GM23338 (cell line): ENCODE results near the gene ACAN.

ENCODE experiments used
- CREB1 ChIP-seq: fragments of 250-450 bp; sonication (Bioruptor Pico); IDR thresholded peaks from 2 replicates; pipeline ENCODE4 v1.5.0; 2020; ENCODE audit warnings: low read depth, mild to moderate bottlenecking, moderate library complexity
- ETS1 ChIP-seq: IDR thresholded peaks from 2 replicates; pipeline ENCODE4 v1.6.1; 2016; ENCODE audit warnings: antibody characterized with exemption
- EZH2 ChIP-seq: fragments of 200-600 bp; sonication (generic); IDR thresholded peaks from one replicate; pipeline ENCODE4 v1.8.0; 2017; ENCODE audit warnings: antibody characterized with exemption, mild to moderate bottlenecking, low read depth; ENCODE audit not compliant: unreplicated experiment
- EZH2phosphoT487 ChIP-seq: fragments of 200-600 bp; sonication (generic); IDR thresholded peaks from one replicate; pipeline ENCODE4 v1.8.1; 2018; ENCODE audit warnings: antibody characterized with exemption; ENCODE audit not compliant: unreplicated experiment
- JUNB ChIP-seq: IDR thresholded peaks from one replicate; pipeline ENCODE4 v1.6.1; 2016; ENCODE audit warnings: antibody characterized with exemption; ENCODE audit not compliant: unreplicated experiment
- NANOG ChIP-seq: IDR thresholded peaks from 2 replicates; pipeline ENCODE4 v1.6.1; 2016; ENCODE audit warnings: antibody characterized with exemption, borderline replicate concordance
- POLR2AphosphoS5 ChIP-seq: IDR thresholded peaks from 2 replicates; pipeline ENCODE4 v1.6.1; 2016; ENCODE audit warnings: antibody characterized with exemption, low read depth
- REST ChIP-seq: IDR thresholded peaks from one replicate; pipeline ENCODE4 v1.6.1; 2018; ENCODE audit warnings: antibody characterized with exemption; ENCODE audit not compliant: unreplicated experiment
- STAT1 ChIP-seq: IDR thresholded peaks from one replicate; pipeline ENCODE4 v1.6.1; 2016; ENCODE audit warnings: antibody characterized with exemption; ENCODE audit not compliant: unreplicated experiment
- ZNF114 ChIP-seq: fragments of 250-450 bp; sonication (Bioruptor Pico); IDR thresholded peaks from 2 replicates; pipeline ENCODE4 v1.5.0; 2020; ENCODE audit warnings: mild to moderate bottlenecking, moderate library complexity
- ZNF331 ChIP-seq: fragments of 250-450 bp; sonication (Bioruptor Pico); IDR thresholded peaks from 2 replicates; pipeline ENCODE4 v1.5.0; 2020; ENCODE audit warnings: low read depth, mild to moderate bottlenecking, moderate library complexity
- TF ChIP-seq, protein P1 (sequence below), 2 experiments: fragments of 200-600 bp in 1 of 2; sonication (generic) in 1 of 2; conservative IDR thresholded peaks; 2 replicates each; pipeline versions ENCODE4 v1.5.1 to v1.6.1; 2016 to 2017; ENCODE audit warnings: antibody characterized with exemption in 2 of 2, low read depth in 2 of 2, mild to moderate bottlenecking in 2 of 2, moderate library complexity in 1 of 2
- TF ChIP-seq, protein P2 (sequence below): fragments of 250-450 bp; sonication (Bioruptor Pico); IDR thresholded peaks from 2 replicates; pipeline ENCODE4 v1.5.0; 2020; ENCODE audit warnings: mild to moderate bottlenecking, moderate library complexity

DNA sequence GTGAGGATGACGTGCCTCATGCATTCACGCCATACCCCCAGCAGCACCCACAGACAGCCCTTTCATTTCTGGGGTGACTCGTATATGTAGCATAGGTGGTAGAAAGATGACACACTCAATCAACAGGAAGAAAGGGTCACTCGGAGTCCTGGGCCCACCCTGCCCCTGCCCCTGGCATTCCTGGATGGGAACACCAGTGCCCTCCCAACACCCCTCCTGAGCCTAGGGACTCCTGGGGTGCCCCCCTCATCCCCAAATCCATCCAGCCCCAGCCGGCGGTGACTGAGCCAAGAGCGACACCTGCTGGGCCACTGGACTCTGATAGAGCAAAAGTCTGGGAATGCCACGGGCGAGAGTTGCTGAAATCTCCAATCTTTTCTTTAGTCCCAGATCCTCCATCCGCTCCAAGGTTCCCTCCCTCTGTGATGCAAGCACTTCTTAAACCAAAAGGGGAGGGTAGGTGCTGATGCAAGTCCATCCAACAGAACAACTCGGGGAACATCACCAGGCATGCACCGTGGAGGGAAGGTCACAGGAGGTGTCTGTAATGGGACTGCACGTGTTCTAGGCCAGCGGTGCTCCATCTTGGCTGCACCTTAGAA lies 31.1 kb downstream of the ACAN start:
- no peak for TF ChIP-seq POLR2AphosphoS5
- TF ChIP-seq, protein P1, sequence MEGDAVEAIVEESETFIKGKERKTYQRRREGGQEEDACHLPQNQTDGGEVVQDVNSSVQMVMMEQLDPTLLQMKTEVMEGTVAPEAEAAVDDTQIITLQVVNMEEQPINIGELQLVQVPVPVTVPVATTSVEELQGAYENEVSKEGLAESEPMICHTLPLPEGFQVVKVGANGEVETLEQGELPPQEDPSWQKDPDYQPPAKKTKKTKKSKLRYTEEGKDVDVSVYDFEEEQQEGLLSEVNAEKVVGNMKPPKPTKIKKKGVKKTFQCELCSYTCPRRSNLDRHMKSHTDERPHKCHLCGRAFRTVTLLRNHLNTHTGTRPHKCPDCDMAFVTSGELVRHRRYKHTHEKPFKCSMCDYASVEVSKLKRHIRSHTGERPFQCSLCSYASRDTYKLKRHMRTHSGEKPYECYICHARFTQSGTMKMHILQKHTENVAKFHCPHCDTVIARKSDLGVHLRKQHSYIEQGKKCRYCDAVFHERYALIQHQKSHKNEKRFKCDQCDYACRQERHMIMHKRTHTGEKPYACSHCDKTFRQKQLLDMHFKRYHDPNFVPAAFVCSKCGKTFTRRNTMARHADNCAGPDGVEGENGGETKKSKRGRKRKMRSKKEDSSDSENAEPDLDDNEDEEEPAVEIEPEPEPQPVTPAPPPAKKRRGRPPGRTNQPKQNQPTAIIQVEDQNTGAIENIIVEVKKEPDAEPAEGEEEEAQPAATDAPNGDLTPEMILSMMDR (conservative IDR thresholded peaks at IDR 0.05; ENCODE audit: low read depth in 2 of 2), result peak; percentile 85 to 88
- TF ChIP-seq EZH2, result no peak
- no peak for TF ChIP-seq EZH2phosphoT487
- TF ChIP-seq, protein P2, sequence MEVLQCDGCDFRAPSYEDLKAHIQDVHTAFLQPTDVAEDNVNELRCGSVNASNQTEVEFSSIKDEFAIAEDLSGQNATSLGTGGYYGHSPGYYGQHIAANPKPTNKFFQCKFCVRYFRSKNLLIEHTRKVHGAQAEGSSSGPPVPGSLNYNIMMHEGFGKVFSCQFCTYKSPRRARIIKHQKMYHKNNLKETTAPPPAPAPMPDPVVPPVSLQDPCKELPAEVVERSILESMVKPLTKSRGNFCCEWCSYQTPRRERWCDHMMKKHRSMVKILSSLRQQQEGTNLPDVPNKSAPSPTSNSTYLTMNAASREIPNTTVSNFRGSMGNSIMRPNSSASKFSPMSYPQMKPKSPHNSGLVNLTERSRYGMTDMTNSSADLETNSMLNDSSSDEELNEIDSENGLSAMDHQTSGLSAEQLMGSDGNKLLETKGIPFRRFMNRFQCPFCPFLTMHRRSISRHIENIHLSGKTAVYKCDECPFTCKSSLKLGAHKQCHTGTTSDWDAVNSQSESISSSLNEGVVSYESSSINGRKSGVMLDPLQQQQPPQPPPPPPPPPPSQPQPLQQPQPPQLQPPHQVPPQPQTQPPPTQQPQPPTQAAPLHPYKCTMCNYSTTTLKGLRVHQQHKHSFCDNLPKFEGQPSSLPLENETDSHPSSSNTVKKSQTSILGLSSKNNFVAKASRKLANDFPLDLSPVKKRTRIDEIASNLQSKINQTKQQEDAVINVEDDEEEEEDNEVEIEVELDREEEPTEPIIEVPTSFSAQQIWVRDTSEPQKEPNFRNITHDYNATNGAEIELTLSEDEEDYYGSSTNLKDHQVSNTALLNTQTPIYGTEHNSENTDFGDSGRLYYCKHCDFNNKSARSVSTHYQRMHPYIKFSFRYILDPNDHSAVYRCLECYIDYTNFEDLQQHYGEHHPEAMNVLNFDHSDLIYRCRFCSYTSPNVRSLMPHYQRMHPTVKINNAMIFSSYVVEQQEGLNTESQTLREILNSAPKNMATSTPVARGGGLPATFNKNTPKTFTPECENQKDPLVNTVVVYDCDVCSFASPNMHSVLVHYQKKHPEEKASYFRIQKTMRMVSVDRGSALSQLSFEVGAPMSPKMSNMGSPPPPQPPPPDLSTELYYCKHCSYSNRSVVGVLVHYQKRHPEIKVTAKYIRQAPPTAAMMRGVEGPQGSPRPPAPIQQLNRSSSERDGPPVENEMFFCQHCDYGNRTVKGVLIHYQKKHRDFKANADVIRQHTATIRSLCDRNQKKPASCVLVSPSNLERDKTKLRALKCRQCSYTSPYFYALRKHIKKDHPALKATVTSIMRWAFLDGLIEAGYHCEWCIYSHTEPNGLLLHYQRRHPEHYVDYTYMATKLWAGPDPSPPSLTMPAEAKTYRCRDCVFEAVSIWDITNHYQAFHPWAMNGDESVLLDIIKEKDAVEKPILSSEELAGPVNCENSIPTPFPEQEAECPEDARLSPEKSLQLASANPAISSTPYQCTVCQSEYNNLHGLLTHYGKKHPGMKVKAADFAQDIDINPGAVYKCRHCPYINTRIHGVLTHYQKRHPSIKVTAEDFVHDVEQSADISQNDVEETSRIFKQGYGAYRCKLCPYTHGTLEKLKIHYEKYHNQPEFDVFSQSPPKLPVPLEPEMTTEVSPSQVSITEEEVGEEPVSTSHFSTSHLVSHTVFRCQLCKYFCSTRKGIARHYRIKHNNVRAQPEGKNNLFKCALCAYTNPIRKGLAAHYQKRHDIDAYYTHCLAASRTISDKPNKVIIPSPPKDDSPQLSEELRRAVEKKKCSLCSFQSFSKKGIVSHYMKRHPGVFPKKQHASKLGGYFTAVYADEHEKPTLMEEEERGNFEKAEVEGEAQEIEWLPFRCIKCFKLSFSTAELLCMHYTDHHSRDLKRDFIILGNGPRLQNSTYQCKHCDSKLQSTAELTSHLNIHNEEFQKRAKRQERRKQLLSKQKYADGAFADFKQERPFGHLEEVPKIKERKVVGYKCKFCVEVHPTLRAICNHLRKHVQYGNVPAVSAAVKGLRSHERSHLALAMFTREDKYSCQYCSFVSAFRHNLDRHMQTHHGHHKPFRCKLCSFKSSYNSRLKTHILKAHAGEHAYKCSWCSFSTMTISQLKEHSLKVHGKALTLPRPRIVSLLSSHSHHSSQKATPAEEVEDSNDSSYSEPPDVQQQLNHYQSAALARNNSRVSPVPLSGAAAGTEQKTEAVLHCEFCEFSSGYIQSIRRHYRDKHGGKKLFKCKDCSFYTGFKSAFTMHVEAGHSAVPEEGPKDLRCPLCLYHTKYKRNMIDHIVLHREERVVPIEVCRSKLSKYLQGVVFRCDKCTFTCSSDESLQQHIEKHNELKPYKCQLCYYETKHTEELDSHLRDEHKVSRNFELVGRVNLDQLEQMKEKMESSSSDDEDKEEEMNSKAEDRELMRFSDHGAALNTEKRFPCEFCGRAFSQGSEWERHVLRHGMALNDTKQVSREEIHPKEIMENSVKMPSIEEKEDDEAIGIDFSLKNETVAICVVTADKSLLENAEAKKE, result no peak
- no peak for TF ChIP-seq ZNF331 (CRISPR knock-in tag)
- no peak for TF ChIP-seq REST
- TF ChIP-seq NANOG, result no peak
- TF ChIP-seq ZNF114 (CRISPR knock-in tag), result no peak
- no peak for TF ChIP-seq JUNB
- TF ChIP-seq CREB1 (CRISPR knock-in tag), result no peak
- no peak for TF ChIP-seq STAT1
- TF ChIP-seq ETS1, result no peak
